Measurements from ENCODE around the gene HSPB2.

DNA sequence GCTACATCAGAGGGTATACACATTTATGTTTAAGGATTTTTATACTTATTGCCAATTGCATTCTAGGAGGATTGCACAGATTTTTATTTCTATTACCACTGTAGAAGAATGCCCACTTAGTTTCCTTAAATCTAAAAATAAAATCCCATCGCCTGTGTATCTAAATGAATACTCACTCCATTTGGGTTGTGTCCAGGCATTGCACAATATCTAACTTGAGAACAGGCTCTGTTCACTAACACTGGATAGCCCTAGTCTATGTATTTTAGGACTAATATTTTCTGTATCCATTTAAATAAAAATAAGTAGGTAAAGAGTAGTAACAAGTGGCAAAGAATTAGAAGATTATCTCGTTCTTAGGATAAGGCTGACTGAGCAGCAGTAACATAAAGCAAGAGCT lies 10.3 kb downstream of the HSPB2 start:
- TF ChIP-seq, protein P1, sequence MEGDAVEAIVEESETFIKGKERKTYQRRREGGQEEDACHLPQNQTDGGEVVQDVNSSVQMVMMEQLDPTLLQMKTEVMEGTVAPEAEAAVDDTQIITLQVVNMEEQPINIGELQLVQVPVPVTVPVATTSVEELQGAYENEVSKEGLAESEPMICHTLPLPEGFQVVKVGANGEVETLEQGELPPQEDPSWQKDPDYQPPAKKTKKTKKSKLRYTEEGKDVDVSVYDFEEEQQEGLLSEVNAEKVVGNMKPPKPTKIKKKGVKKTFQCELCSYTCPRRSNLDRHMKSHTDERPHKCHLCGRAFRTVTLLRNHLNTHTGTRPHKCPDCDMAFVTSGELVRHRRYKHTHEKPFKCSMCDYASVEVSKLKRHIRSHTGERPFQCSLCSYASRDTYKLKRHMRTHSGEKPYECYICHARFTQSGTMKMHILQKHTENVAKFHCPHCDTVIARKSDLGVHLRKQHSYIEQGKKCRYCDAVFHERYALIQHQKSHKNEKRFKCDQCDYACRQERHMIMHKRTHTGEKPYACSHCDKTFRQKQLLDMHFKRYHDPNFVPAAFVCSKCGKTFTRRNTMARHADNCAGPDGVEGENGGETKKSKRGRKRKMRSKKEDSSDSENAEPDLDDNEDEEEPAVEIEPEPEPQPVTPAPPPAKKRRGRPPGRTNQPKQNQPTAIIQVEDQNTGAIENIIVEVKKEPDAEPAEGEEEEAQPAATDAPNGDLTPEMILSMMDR (IDR thresholded peaks at IDR 0.05) = no peak
- TF ChIP-seq POLR2AphosphoS5 (IDR thresholded peaks at IDR 0.05) (peak; percentile 22 to 62 (median 31)), POLR2A (IDR thresholded peaks at IDR 0.05) (no peak)
